Ascending aorta (tissue), 2 donors: ENCODE results near the gene SH3BGRL2. TPM values are rescaled to one million over a fixed set of nuclear protein-coding genes. Genes with fewer than 3 reads are reported as not detected.
"Not testable (repeated sequence)": the region's sequence is repeated elsewhere in the genome, so short reads cannot be mapped to it uniquely, and the experiment has no call there.

ENCODE experiments used
- DNase-seq, 2 donors: peaks; one replicate each; pipeline ENCODE4 v3.0.0-alpha.2; 2019; ENCODE audit warnings: low spot score in 2 of 2
- H3K27ac ChIP-seq, 2 donors: fragments of 200-600 bp; sonication (generic); one replicate each; pipeline ENCODE4 v1.5.1; 2016 to 2017; ENCODE audit warnings: mild to moderate bottlenecking in 1 of 2
- H3K27me3 ChIP-seq: fragments of 200-600 bp; sonication (generic); one replicate; pipeline ENCODE4 v1.5.1; 2017
- H3K36me3 ChIP-seq, 2 donors: fragments of 200-600 bp; sonication (generic); one replicate each; pipeline ENCODE4 v1.5.1; 2016
- H3K4me1 ChIP-seq, 2 donors: fragments of 200-600 bp; sonication (generic); one replicate each; pipeline ENCODE4 v1.5.1; 2016 to 2017; ENCODE audit warnings: mild to moderate bottlenecking in 1 of 2
- H3K4me3 ChIP-seq, 2 donors: fragments of 200-600 bp; sonication (generic); one replicate each; pipeline ENCODE4 v1.5.1; 2016 to 2017; ENCODE audit warnings: mild to moderate bottlenecking in 1 of 2
- H3K9me3 ChIP-seq, 2 donors: fragments of 200-600 bp; sonication (generic); one replicate each; pipeline ENCODE4 v1.5.1; 2016
- CTCF ChIP-seq, 3 experiments: fragments of 200-600 bp in 2 of 3; fragments of 450-650 bp in 1 of 3; sonication (generic) in 2 of 3; IDR thresholded peaks; one replicate each; pipeline ENCODE4 v1.5.1; 2016 to 2019; ENCODE audit warnings: antibody characterized with exemption in 3 of 3, mild to moderate bottlenecking in 1 of 3, moderate library complexity in 1 of 3
- intact Hi-C: fragments of 100-400 bp; cut with DNase I; formaldehyde crosslinking; loops from one replicate; pipeline ENCODE4 v1.15.1; 2023
- total RNA-seq: library from RNA; depleted of rRNA; stranded (reverse); fragments of >200 nt; gene quantifications from one replicate; pipeline ENCODE4 v1.1.0, GENCODE V29; 2016

The SH3BGRL2 gene
- total RNA-seq, 1 donor from 2014 or later: 73.0 TPM

- DNase-seq: no peak
- peaks cover 0 to 7% of the 10 kb centered on the region in 2 donors for H3K36me3 ChIP-seq
- H3K4me3 ChIP-seq: no peak overlapping the region
- H3K9me3 ChIP-seq: no peaks in the 10 kb centered on the region
- H3K27ac ChIP-seq: no peak overlapping the region
- TF ChIP-seq CTCF (IDR thresholded peaks at IDR 0.05): peak in 2 of 3 experiments; percentile 15 to 37
- H3K4me1 ChIP-seq: peaks cover 0 to 3% of the 10 kb centered on the region in 2 donors
- no peaks in the 10 kb centered on the region for H3K27me3 ChIP-seq
- intact Hi-C loops: no loop called here
These were observed 41.5 kb downstream of the SH3BGRL2 start for GRCh38 chr6:79672631-79673111.

GRCh38 chr6:79673947-79674346 lies 42.8 kb downstream of the SH3BGRL2 start:
- Histone ChIP-seq H3K27ac (no peak overlapping the region), H3K9me3 (no peaks in the 10 kb centered on the region), H3K27me3 (no peaks in the 10 kb centered on the region), H3K4me3 (no peak overlapping the region), H3K36me3 (peaks cover 0 to 7% of the 10 kb centered on the region in 2 donors), H3K4me1 (peaks cover 0 to 3% of the 10 kb centered on the region in 2 donors)
- no peak for DNase-seq
- TF ChIP-seq CTCF (IDR thresholded peaks at IDR 0.05): no peak
- intact Hi-C loops: no loop called here

GRCh38 chr6:79676785-79677736 lies 45.9 kb downstream of the SH3BGRL2 start:
- no peak overlapping the region for H3K27ac ChIP-seq
- no peaks in the 10 kb centered on the region for H3K27me3 ChIP-seq
- H3K4me3 ChIP-seq: no peak overlapping the region
- H3K9me3 ChIP-seq: no peaks in the 10 kb centered on the region
- intact Hi-C loops: no loop called here
- H3K36me3 ChIP-seq: peaks cover 0 to 7% of the 10 kb centered on the region in 2 donors
- no peak for TF ChIP-seq CTCF (IDR thresholded peaks at IDR 0.05)
- peaks cover 0 to 3% of the 10 kb centered on the region in 2 donors for H3K4me1 ChIP-seq
- DNase-seq: no peak

GRCh38 chr6:79682682-79683081 lies 51.6 kb downstream of the SH3BGRL2 start:
- H3K4me3 ChIP-seq, intact Hi-C loops, DNase-seq, H3K9me3 ChIP-seq, H3K4me1 ChIP-seq, H3K27ac ChIP-seq, H3K27me3 ChIP-seq, H3K36me3 ChIP-seq: not testable (repeated sequence)

GRCh38 chr6:79684876-79685275 lies 53.7 kb downstream of the SH3BGRL2 start:
- H3K27ac ChIP-seq: no peak overlapping the region
- no peak for TF ChIP-seq CTCF (IDR thresholded peaks at IDR 0.05)
- H3K27me3 ChIP-seq: no peaks in the 10 kb centered on the region
- no peaks in the 10 kb centered on the region for H3K9me3 ChIP-seq
- H3K4me3 ChIP-seq: no peak overlapping the region
- no peaks in the 10 kb centered on the region for H3K4me1 ChIP-seq
- no peak for DNase-seq
- intact Hi-C loops: no loop called here
- no peaks in the 10 kb centered on the region for H3K36me3 ChIP-seq

GRCh38 chr6:79686707-79687309 lies 55.7 kb downstream of the SH3BGRL2 start:
- no peaks in the 10 kb centered on the region for H3K4me1 ChIP-seq
- intact Hi-C loops: no loop called here
- no peak overlapping the region for H3K27ac ChIP-seq
- TF ChIP-seq CTCF (IDR thresholded peaks at IDR 0.05): no peak
- H3K36me3 ChIP-seq: no peaks in the 10 kb centered on the region
- H3K4me3 ChIP-seq: no peak overlapping the region
- DNase-seq: no peak
- no peaks in the 10 kb centered on the region for H3K9me3 ChIP-seq
- H3K27me3 ChIP-seq: no peaks in the 10 kb centered on the region
